ENCODE measurements around the gene LAMB3.

DNA sequence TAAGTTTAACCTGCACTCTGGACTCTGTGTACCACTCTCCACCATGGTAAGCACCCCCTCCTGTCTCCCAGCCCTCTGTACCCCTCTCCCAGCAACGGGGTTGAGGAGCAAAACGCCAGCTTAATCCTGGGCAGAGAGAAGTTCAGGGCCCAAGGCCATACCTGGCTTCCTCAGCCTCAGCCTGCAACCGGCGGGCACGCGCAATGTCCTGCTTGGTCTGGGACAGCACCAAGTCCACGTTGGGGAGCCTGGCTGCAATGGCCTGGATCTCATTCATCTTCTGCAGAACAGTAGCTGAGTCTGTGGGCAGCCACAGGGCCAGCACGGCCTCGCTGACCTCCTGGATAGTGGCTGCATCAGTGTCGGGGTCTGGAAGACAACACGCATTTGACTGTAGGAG is 33.9 kb downstream of the LAMB3 start:
- TF ChIP-seq POLR2A (IDR thresholded peaks at IDR 0.05): no peak
- TF ChIP-seq, protein P1, sequence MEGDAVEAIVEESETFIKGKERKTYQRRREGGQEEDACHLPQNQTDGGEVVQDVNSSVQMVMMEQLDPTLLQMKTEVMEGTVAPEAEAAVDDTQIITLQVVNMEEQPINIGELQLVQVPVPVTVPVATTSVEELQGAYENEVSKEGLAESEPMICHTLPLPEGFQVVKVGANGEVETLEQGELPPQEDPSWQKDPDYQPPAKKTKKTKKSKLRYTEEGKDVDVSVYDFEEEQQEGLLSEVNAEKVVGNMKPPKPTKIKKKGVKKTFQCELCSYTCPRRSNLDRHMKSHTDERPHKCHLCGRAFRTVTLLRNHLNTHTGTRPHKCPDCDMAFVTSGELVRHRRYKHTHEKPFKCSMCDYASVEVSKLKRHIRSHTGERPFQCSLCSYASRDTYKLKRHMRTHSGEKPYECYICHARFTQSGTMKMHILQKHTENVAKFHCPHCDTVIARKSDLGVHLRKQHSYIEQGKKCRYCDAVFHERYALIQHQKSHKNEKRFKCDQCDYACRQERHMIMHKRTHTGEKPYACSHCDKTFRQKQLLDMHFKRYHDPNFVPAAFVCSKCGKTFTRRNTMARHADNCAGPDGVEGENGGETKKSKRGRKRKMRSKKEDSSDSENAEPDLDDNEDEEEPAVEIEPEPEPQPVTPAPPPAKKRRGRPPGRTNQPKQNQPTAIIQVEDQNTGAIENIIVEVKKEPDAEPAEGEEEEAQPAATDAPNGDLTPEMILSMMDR (IDR thresholded peaks at IDR 0.05): no peak
- no peak for TF ChIP-seq EP300 (IDR thresholded peaks at IDR 0.05)
